Fibroblast of skin of scalp (primary cell): ENCODE measurements around the gene CCDC148.
A peak's percentile ranks its signal among the peaks of the same experiment; 100 is the strongest.

ENCODE experiments used
- DNase-seq: peaks from one replicate; pipeline ENCODE4 v3.0.0-alpha.2; 2013

CCDC148 gene

DNA sequence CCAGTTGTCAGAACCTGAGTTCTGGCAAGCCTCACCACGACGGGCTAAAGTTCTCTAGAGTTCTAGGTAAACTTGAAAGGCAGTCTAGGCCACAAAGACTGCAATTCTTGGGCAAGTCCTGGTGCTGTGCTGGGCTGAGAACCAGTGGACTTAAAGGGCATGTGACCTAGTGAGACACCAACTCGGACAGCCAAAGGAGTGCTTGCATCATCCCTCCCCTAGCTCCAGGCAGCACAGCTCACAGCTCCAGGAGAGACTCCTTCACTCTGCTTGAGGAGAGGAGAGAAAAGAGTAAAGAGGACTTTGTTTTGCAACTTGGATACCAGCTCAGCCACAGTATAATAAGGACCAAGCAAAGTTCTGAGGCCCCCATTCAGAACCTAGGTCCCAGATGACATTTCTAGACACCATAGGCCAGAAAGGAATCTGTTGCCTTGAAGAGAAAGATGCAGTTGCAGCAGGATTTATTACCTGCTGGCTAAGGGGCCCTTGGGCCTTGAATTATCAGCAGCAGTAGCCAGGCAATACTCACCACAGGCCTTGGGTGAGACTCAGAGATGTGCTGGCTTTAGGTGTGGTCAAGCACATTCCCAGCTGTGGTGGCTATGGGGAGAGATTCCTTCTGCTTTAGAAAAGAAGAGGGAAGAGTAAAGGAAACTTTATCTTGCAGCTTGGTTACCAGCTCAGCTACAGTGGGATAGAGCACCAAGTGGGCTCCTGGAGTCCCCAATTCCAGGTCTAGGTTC is 303.1 kb downstream of the CCDC148 start:
- no peak for DNase-seq

DNA sequence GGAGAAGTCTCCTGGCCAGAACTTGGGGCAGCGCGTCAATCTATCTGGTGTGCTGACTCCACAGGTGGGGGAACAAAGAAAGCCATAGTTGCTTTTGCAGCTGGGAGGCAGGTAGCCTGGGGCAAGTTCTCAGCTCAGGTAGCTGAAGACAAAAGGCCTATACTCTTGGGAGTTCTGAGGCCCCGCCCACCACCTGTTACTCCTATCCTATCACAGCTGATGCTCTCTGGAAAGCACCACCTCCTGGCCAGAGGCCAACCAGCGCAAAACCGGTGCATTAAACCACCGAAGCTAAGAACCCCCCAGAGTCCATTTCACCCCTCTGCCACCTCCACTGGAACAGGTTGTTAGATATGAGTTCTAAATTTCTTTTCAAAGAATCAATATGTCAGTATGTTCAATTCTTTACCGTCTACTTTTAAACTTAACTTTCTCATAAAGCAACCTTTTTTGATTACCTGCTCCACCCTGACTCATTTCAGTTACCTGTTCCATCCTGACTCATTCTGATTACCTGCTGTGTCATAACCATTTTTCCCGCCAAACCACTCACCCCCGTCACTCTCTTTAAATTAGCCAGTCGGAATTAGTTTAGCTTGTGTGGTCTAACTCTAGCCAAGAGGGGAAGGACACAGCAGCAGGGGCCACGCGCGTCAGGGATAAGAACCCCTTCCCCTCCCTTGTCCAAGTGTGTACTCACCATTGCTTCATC is 311.5 kb downstream of the CCDC148 start:
- DNase-seq = no peak

DNA sequence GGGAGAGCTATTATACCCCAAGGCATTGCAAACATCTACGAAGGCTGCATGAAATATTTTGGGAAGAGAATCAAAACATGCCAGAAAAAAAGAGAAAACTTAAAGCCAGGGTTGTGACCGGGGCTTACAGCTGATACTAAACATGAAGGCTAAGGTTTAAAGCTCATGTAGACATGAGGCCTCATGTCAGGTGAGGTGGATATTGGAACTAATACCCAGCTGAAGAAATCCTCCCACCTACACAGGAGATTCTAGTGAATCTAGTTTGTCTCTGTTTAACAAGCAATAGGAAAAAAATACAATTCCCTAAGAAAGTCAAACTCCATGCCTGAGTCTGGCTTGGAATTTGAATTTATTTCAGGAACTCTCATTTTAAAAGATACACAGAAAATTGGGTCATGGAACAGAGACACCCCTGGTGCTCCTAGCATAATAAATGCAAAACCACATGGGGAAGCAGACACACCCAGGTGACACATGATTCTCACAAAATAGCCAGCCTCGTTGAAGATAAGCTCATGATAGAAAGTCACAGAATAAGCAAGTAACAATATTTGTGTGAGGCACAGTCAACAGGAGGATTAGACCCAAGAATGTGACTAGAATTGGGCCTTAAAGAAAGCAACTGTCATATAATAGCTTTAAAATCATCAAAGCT is 312.7 kb downstream of the CCDC148 start:
- no peak for DNase-seq

DNA sequence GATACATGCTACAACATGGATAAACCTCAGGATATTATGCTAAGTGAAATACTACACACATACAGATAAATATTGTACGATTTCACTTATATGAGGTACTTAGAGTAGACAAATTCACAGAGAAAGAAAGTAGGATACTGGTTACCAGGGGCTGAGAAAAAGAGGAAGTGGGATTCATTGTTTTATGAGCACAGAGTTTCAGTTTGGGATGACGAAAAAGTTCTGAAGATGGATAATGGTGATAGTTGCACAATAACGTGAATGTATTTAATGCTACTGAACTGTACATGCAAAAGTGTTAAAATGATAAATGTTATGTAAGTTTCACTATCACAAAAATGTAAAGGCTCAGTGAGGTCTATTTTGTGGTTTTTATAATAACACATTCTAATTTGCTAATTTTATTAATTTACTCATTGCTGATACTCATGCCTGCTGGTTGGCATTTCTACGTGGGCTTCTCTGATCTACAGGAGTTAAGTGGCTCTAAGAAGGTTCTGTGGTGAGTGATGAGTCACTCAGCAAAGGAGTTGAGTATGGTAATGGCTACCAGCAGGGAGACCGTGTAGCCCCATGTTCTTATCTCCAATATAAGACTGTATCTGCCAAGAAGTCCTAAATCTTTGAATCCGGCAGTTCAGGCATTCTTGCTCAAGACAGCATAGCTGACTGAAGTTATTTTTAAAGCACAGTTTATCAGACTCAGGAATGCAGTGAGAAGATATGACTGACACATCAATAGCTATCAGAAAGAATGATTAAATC is 313.8 kb downstream of the CCDC148 start:
- DNase-seq = peak; percentile 4

DNA sequence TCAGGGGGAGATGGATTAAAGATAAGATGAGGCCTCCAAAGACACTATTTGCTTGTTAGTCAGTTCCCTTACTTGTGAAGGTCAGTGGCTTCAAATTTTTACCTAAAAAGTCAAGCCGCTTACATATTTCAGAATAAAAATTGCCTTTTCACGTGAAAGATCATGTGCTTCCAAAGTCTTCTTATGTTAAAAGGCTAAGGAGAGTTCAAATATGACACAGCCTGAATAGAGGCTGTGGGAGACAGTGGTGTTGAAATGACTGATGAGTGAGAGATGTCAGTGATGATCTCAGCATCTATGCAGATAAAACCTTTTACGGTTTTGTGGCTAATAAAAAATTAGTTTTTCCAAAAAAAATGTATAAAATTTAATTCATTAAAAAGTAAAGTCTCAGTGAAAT is 314.4 kb downstream of the CCDC148 start:
- no peak for DNase-seq

DNA sequence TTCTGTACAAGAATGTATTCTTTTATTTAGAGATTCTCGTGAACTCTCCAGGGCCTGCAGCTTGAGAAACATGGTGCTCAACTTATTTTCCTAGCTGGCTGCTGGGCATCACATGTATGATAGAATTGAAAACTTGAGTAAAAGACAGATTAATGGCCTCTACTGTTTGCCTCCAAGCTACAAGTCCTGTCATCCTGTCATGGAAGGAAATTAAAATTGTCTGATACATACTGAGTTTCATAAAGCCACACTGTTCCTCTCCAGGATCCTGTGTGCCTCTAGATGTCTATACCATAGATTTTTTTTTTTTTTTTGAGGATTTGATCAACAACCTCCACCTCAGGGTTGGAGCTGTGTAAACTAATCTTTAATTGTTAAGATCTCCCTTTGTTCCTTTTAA is 316.4 kb downstream of the CCDC148 start:
- no peak for DNase-seq

DNA sequence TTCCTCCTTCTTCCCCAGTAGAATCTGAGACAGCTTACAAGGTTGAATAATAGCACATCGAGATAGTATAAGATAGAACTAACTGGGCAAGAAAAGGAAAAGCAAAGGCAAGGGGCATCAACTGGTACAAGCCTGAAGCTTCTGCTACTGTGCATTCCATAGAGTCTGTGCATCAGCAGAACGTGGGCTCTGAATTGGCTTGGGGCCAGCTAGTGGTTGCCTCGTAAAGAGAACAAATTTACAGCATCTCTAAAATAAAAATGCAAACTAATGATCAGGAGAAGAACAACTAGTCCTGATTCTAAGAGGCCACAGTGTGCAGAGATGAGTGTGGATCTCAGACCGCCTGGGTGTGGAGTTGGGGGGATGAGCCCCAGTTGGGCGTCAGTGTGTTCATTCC is 318.3 kb downstream of the CCDC148 start:
- peak; percentile 5 for DNase-seq

DNA sequence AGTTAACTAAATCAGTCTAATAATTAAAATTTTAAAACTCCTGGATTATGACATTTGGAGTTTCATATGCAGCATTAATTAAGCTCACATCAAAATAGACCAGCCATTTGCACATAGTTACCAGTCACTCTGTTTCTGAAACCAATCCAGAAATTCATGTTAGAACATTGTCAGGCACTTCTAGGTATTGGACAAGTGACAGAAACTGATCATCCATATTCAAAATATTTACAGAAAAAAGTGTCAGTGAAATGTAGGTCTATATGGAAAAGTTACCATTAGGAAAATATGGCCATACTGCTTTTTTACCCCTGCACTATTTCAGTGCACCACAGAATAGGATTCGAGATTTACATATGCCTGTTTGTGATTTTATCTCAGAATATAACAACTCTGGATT is 321.5 kb downstream of the CCDC148 start:
- no peak for DNase-seq

DNA sequence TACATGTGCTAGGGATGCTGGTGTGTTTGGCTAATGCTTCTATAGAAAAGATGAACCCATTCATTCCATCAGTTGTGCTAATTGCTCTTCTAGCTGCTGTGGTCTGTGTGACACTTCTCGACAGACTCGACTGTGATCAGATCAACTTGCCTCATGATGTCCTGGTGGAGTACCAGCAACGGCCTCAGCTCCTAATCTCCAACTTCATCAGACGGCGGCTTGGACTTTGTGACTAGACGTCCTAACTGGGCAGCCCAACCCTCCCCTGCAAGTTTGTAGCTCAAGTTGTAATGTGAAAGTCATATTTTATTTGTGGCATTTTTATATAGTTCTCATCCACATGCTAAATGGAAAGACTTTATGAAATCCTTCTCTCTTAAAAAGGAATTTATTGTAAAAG is 321.9 kb downstream of the CCDC148 start:
- DNase-seq = no peak

DNA sequence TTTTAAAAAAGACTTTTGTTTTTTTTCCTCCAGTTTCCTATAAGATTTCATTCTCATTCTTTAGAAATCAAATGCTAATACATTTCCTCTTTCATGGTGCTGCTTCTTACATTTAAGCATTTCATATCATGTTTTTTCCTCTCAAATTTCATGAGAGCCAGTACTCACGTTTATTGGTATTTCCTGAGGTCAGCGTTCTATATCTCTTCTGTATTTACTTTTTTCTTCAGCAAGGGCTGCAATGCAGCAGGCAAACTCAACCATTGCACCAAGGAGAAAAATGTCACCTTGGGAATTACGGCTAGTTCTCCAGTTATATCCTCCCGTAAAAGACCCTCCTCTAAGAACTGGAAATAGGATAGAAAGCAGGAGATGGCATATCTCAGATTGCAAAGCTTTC is 322.5 kb downstream of the CCDC148 start:
- DNase-seq = no peak

DNA sequence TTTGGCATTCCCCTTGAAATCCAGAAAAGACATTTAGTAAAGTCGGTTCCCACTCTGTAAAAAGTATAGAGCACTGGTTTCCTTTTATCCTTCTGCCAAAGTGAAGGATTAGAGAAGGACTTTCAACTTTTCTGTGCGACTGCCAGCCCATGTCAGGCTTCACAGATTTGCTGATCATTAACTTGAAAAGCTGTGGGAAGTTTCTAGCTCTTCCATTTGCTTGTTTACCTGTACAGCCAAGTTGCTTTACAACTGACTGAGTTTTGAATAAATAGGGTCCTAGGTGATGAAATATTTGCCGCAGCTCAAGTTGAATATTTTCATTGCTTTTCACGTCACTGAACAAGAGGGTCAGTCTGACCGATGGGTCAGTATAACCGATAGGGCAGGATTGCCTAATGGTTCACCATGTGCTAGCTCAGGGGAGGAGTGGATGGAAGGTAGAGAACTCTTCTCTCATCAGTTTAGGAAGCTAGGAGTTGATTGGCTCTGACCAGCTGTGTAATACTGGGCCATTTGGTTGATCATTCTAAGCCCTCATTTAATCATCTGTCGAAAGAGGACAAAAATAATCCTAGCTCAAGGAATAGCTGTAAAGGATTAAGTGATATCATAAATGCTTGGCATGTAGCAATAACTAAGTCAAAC is 324.5 kb downstream of the CCDC148 start:
- DNase-seq = no peak

DNA sequence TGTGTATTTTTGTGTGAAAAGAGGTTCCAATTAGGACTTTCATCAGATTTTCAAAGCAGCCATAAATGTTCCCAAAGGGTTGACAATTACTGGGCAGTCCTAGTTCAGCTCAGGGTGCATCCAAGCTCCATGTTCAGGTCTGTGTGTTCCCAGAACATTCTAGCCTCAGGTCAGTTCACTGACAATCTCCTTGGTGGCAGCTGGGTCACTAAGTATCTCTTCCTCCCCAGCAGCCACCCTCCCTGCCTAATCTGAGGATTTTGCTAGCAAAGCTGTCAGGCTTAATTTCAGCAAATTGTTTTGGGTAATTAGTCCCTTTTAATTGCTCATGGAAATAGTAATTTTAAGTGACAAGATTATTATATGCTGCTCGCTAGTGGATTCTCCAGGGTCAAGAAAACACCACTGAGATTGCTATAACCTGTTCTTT is 325.1 kb downstream of the CCDC148 start:
- DNase-seq = no peak

DNA sequence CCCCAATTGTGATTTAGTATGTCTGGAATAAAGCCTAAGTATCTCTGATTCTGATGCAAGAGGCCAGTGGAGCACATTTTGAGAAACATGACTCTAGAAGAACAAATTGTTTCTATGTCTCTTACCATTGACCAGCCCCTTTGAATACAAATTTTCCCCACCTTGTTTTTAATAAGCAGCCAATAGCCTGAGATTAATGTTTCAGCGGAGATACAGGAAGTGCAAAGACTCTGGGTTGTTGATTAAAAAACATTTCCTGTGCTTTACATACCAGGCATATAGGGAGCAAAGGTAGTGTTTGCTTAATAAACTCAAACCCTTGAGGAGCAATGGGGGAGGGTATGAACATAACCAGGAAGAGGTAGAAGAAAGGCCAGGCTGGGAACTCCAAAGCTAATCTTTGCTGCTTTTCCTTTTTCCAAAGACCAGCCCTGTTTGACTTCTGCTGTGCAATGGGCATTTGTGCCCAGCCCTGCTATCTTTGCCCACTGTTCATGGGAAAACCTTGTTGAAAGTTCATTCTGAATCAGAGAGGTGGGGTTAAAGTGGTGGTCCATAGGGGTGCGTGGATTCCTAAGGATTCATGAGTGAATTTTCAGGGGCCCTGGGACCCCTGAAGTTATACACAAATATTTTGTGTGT is 325.6 kb downstream of the CCDC148 start:
- DNase-seq = no peak

DNA sequence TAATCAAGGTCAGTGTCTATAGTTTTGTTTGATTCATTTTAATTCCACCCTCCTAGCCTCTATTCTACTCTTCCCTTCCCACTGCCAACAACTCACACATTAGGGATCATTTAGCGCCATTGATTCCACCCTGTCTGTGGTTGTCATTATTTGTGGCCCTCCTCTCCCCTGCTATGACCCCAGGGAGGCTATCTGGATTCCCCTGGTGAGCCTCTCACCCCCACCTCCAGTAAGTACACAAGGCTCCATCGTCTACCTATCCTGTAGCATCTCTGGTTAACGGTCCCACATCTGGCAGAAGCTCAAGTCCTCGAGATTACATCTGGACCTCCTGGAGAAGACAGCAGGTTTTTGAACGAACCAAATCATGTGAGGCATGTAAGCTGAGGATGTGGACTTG is 327.5 kb downstream of the CCDC148 start:
- DNase-seq = no peak

DNA sequence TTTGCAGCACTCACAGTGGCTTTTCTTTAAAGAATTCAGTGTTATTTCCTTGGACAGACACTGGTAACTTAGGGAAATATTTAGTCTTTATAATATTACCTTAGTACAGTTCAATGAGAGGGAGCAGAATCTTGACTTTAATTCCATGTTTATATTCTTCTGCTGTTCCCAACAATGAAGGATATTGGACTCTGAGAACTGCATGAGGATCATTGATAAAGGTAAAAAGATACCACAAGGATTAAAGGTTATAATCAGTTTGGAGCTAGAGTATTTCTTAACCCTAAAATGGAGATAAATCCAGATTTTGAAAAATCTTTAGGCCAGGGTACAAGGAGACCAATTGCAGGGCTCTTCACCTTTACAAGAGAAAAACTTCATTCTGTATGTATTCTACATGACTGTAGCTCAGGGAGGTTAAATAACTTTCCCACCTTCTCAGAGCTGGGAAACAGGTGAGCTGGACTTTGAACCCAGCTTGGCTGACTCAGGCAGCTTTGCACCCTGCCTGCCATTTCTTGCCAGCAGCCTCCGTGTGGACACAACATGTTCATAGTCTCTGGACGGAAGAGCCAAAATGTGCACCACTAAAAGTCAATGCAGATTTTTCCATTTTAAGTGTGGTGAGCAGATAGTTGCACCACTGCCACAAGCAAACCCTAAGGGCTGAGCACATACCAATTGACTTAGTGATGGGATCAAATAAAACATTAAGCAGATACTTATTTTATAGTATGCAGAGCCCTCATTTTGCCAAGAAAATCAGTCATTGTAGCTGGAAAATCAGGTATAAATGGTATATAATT is 328.2 kb downstream of the CCDC148 start:
- no peak for DNase-seq

DNA sequence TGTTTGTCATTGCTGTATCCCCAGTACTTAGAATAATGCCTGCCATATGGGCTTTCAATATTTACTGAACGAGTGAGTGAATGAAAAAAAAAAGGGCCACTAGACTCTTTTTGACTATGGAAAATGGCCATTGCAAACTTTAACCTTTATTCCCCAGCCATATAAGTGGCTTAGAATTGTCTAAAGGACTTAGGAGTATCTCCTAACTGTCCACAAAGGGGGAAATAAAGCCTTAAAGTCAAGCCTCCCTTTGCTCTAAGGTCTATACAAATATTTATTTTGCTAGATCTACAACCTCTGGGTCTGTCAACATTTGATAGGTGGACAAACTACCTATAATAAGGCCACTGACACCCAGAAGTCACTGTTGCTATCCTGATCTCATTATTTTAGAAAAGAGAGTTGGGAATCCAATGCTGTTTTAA is 329.2 kb downstream of the CCDC148 start:
- DNase-seq = no peak

DNA sequence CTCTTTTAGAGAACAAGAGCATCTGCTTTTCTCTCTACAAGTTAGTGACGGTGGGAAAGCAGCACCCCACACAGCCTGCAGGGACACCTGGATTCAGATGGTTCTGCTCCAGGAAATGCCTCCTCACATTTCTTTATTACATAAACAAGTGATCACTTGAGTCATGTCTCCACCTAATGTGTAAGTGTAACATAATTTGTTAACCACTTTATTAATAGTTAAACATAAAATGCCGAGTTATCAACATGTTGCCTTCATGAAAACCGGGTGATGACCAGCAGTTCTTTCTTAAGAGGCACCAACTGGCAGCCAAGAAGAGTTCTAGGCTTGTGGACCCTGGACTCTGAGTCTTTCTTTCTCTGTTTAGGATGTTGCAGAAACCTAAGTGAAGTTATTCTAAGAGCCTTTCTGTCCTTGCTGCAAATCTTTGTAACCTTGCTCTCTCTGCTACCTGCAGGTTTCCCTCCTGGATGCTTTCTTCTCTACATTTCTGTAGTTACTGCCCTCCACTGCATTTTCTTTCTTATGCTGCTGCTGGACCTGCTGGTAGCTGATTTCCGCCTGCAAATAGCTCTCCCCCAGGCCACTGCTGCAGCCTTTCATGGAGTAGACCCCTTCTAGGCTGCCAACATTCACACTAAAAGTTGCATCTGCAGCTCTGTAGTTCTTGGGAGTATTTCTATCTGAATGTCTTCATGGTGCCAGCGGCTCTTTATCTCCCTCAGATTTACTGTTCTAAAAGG is 330.6 kb downstream of the CCDC148 start:
- DNase-seq = no peak

DNA sequence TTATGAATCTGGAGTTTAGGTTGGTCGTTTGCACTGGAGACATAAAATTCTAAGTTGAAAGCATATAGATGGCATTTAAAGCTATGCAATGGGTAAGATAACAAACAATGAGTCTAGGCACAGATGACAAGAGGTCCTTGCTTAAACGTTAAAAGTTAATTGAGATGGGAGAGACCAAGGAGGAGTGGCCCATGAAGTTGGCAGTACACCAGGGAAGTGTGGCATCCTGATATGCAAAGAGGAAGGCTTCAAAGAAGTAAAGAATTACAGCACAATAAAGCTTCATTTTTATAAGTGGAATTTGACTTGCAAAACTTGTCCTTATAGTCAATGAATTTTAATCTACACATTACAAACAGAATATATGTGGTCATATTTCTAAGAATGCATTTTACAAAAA is 331.7 kb downstream of the CCDC148 start:
- DNase-seq = no peak
